Hepatocyte (in vitro differentiated cells): ENCODE measurements around the gene KARS1.

Experiments used
- EZH2 ChIP-seq: fragments of 200-600 bp; sonication (generic); IDR thresholded peaks from 2 replicates; pipeline ENCODE4 v1.6.1; 2016; ENCODE audit warnings: antibody characterized with exemption, mild to moderate bottlenecking, borderline replicate concordance
- EZH2phosphoT487 ChIP-seq: fragments of 200-600 bp; sonication (generic); IDR thresholded peaks from one replicate; pipeline ENCODE4 v1.6.1; 2018; ENCODE audit warnings: antibody characterized with exemption, mild to moderate bottlenecking, low read depth, moderate library complexity; ENCODE audit not compliant: unreplicated experiment, severe bottlenecking
- TF ChIP-seq, protein P1 (sequence below): fragments of 200-600 bp; sonication (generic); IDR thresholded peaks from 2 replicates; pipeline ENCODE4 v1.5.1; 2016; ENCODE audit warnings: antibody characterized with exemption, mild to moderate bottlenecking; ENCODE audit not compliant: poor library complexity

DNA sequence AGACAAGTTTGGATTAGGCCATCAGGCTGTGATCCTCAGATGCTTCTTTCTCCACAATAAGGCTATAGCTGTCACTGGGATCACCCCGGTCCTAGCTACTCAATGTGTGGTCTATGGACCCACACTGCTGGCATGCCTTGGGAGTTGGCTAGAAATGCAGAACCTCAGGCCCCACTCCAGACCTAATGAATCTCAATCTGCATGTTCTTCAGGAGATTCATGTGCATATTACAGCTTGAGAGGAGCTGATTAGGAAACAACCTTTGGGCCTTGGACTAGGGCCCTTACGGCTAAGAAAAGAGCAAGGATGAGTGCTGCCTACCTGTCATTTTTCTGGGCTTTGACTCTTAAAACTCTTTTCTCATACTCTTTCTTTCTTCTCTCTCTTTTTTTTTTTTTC, 31.8 kb downstream of the KARS1 start:
- TF ChIP-seq, protein P1, sequence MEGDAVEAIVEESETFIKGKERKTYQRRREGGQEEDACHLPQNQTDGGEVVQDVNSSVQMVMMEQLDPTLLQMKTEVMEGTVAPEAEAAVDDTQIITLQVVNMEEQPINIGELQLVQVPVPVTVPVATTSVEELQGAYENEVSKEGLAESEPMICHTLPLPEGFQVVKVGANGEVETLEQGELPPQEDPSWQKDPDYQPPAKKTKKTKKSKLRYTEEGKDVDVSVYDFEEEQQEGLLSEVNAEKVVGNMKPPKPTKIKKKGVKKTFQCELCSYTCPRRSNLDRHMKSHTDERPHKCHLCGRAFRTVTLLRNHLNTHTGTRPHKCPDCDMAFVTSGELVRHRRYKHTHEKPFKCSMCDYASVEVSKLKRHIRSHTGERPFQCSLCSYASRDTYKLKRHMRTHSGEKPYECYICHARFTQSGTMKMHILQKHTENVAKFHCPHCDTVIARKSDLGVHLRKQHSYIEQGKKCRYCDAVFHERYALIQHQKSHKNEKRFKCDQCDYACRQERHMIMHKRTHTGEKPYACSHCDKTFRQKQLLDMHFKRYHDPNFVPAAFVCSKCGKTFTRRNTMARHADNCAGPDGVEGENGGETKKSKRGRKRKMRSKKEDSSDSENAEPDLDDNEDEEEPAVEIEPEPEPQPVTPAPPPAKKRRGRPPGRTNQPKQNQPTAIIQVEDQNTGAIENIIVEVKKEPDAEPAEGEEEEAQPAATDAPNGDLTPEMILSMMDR: no peak
- TF ChIP-seq EZH2phosphoT487: no peak
- TF ChIP-seq EZH2: no peak
